GM18505 (cell line): ENCODE measurements around the gene MBTD1.
A peak's percentile ranks its signal among the peaks of the same experiment; 100 is the strongest.

ENCODE experiments used
- ATAC-seq: cut with Tn5 transposase; IDR thresholded peaks from one replicate; pipeline ENCODE4 v1.9.1; 2021; ENCODE audit not compliant: unreplicated experiment
- POLR2A ChIP-seq: IDR thresholded peaks from 4 replicates; pipeline ENCODE4 v1.6.1; 2011; ENCODE audit warnings: borderline replicate concordance; ENCODE audit not compliant: insufficient read depth, insufficient read length; ENCODE audit errors: extremely low read depth

The MBTD1 gene

GRCh38 chr17:51159604-51160003 lies 100.2 kb downstream of the MBTD1 start:
- no peak for ATAC-seq

GRCh38 chr17:51155416-51155815 lies 104.4 kb downstream of the MBTD1 start:
- TF ChIP-seq POLR2A: no peak
- ATAC-seq: no peak

More at GRCh38 chr17:51159604-51160003, 100.2 kb downstream of the MBTD1 start:
- no peak for TF ChIP-seq POLR2A

- no peak for TF ChIP-seq POLR2A
- no peak for ATAC-seq
These were observed 105.7 kb downstream of the MBTD1 start for GRCh38 chr17:51154176-51154575.

- peak; percentile 90 for ATAC-seq
- peak; percentile 85 for TF ChIP-seq POLR2A
These were observed 106.4 kb downstream of the MBTD1 start, which contains the start of gene NME1 for GRCh38 chr17:51153210-51154072. Gene NME1 (plus strand): TSS chr17:51153559. CDS start chr17:51155655, 2,096 bp downstream.

- TF ChIP-seq POLR2A: no peak
- peak; percentile 3 for ATAC-seq
These were observed 107.1 kb downstream of the MBTD1 start for GRCh38 chr17:51152766-51153209.

GRCh38 chr17:51150932-51151331 lies 108.9 kb downstream of the MBTD1 start:
- ATAC-seq: no peak
- TF ChIP-seq POLR2A: no peak

GRCh38 chr17:51149163-51149562 lies 110.7 kb downstream of the MBTD1 start:
- no peak for ATAC-seq
- no peak for TF ChIP-seq POLR2A

GRCh38 chr17:51147650-51148049 lies 112.2 kb downstream of the MBTD1 start:
- ATAC-seq: no peak
- TF ChIP-seq POLR2A: no peak

GRCh38 chr17:51144266-51145022 lies 115.4 kb downstream of the MBTD1 start:
- TF ChIP-seq POLR2A: no peak
- no peak for ATAC-seq

- TF ChIP-seq POLR2A: no peak
- ATAC-seq: no peak
These were observed 117.3 kb downstream of the MBTD1 start for GRCh38 chr17:51142597-51142996.

- TF ChIP-seq POLR2A: no peak
- no peak for ATAC-seq
These were observed 123.9 kb downstream of the MBTD1 start for GRCh38 chr17:51135956-51136355.

- peak; percentile 24 for ATAC-seq
- TF ChIP-seq POLR2A: no peak
These were observed 126.5 kb downstream of the MBTD1 start for GRCh38 chr17:51133365-51133764.

- peak; percentile 65 for ATAC-seq
- TF ChIP-seq POLR2A: no peak
These were observed 126.9 kb downstream of the MBTD1 start for GRCh38 chr17:51132964-51133319.
